NT2/D1 (cell line): ENCODE results near the gene SELPLG.

Experiments used
- SUZ12 ChIP-seq: IDR thresholded peaks from 2 replicates; pipeline ENCODE4 v1.6.1; 2011; ENCODE audit not compliant: insufficient read length, insufficient read depth; ENCODE audit errors: extremely low read depth
- YY1 ChIP-seq: IDR thresholded peaks from 2 replicates; pipeline ENCODE4 v1.6.1; 2011; ENCODE audit not compliant: insufficient read length, insufficient read depth
- ZNF274 ChIP-seq: IDR thresholded peaks from 2 replicates; pipeline ENCODE4 v1.6.1; 2011; ENCODE audit warnings: mild to moderate bottlenecking, low read depth, low read length

- no peak for TF ChIP-seq YY1
- TF ChIP-seq ZNF274 = no peak
- TF ChIP-seq SUZ12 = no peak
Observed at GRCh38 chr12:108665608-108666202, 32.0 kb upstream of the SELPLG start.
